Nephron (organoid): Measurements from ENCODE around the gene DDR2.

ENCODE experiments used
- H3K27ac Mint-ChIP-seq, 3 experiments: 2 replicates each; pipeline ENCODE4 v1.8.0; 2020; ENCODE audit warnings: mixed read lengths in 3 of 3, mild to moderate bottlenecking in 2 of 3, moderate library complexity in 1 of 3
- H3K27me3 Mint-ChIP-seq: 2 replicates; pipeline ENCODE4 v1.8.0; 2021; ENCODE audit warnings: low read depth, mild to moderate bottlenecking, moderate library complexity, mixed read lengths
- H3K36me3 Mint-ChIP-seq: 2 replicates; pipeline ENCODE4 v1.8.0; 2020; ENCODE audit warnings: low read depth, mixed read lengths
- H3K4me1 Mint-ChIP-seq: 2 replicates; pipeline ENCODE4 v1.8.0; 2020; ENCODE audit warnings: mixed read lengths
- H3K4me3 Mint-ChIP-seq, 3 experiments: 2 replicates each; pipeline ENCODE4 v1.8.0; 2020; ENCODE audit warnings: mild to moderate bottlenecking in 3 of 3, mixed read lengths in 3 of 3, moderate library complexity in 2 of 3
- H3K9me3 Mint-ChIP-seq: 2 replicates; pipeline ENCODE4 v1.8.0; 2020; ENCODE audit warnings: mixed read lengths
- TF ChIP-seq, protein P1 (sequence below), 3 experiments: fragments of 200-600 bp; sonication (generic); IDR thresholded peaks; one replicate each; pipeline ENCODE4 v1.5.0; 2021; ENCODE audit warnings: antibody characterized with exemption in 3 of 3; ENCODE audit not compliant: unreplicated experiment in 3 of 3

DDR2 gene

DNA sequence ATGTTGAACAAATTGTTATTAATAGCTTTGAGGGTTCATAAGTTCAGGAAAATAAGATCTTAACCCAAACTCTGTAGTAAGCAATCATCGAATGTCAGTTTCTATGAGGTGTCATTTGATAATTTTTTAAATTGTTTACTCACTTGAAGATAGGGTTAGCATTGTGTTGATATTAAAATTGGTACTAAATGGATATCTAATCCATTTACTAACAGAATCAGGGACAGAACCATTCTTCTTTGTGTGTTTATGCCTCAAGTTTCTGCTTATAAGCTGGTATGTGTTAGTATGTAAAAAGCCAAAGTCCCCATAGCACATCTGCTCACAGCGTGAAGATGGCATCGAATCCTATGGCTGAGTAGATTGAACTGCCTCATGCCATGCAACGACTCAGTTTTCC, 13.4 kb downstream of the DDR2 start:
- no peak overlapping the region for H3K4me3 Mint-ChIP-seq
- TF ChIP-seq, protein P1, sequence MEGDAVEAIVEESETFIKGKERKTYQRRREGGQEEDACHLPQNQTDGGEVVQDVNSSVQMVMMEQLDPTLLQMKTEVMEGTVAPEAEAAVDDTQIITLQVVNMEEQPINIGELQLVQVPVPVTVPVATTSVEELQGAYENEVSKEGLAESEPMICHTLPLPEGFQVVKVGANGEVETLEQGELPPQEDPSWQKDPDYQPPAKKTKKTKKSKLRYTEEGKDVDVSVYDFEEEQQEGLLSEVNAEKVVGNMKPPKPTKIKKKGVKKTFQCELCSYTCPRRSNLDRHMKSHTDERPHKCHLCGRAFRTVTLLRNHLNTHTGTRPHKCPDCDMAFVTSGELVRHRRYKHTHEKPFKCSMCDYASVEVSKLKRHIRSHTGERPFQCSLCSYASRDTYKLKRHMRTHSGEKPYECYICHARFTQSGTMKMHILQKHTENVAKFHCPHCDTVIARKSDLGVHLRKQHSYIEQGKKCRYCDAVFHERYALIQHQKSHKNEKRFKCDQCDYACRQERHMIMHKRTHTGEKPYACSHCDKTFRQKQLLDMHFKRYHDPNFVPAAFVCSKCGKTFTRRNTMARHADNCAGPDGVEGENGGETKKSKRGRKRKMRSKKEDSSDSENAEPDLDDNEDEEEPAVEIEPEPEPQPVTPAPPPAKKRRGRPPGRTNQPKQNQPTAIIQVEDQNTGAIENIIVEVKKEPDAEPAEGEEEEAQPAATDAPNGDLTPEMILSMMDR (IDR thresholded peaks at IDR 0.05; ENCODE audit: unreplicated experiment in 3 of 3), result no peak
- H3K27ac Mint-ChIP-seq, result no peak overlapping the region
- H3K36me3 Mint-ChIP-seq, result no peaks in the 10 kb centered on the region
- H3K9me3 Mint-ChIP-seq, result no peaks in the 10 kb centered on the region
- no peaks in the 10 kb centered on the region for H3K27me3 Mint-ChIP-seq
- H3K4me1 Mint-ChIP-seq, result peaks cover 8% of the 10 kb centered on the region

DNA sequence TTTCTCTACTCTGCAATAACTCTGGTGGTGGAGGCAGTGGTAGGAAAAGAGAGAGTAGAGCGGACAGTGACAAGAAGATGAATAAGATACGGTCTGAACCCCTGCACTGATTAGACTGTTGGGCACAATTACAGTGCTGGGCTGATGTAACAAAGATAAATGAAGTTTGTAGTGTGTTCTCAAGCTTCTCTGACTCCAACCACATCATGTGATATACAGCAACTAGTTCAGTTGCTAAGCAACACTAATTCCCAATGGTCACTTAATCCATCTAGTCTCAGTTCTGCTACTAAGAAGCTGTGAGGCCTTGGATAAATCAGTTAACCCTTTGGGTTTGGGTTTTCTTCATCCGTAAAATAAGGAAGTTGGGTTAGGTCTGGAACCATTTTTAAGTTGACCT, 17.3 kb downstream of the DDR2 start:
- no peaks in the 10 kb centered on the region for H3K9me3 Mint-ChIP-seq
- peaks cover 13% of the 10 kb centered on the region for H3K4me1 Mint-ChIP-seq
- no peak overlapping the region for H3K4me3 Mint-ChIP-seq
- peaks cover 7% of the 10 kb centered on the region for H3K36me3 Mint-ChIP-seq
- TF ChIP-seq, protein P1 (IDR thresholded peaks at IDR 0.05; ENCODE audit: unreplicated experiment in 3 of 3), result no peak
- H3K27ac Mint-ChIP-seq, result peak overlapping the region in 1 of 3 experiments; percentile 34
- no peaks in the 10 kb centered on the region for H3K27me3 Mint-ChIP-seq

DNA sequence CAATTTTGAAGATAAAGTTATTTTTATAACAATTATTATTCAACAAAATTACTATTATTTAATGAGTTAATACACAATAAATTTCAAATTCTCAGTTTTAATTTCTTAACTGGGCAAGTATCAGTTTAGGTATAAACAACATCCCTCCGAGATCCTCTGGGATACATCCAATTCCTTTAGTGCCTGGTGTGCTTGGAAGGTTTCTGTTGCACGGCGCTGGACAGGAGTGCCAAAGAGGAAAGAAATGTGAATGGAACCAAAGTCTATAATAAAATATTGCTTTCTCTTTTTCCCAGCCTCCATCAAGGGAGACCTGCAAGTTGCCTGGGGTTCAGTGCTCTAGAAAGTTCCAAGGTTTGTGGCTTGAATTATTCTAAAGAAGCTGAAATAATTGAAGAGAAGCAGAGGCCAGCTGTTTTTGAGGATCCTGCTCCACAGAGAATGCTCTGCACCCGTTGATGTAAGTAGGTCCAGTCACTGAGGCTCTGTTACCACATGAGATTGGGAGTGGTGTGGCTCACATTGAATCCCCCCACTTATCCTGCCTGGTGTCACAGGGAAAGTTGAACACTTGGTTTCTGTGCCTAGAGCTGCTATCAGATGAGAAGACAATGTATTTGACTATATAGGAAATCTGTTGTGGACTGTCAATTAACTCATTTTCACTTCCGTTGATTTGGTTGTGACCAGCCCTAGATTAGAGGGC, 22.8 kb downstream of the DDR2 start:
- H3K4me1 Mint-ChIP-seq, result peaks cover 20% of the 10 kb centered on the region
- H3K9me3 Mint-ChIP-seq, result no peaks in the 10 kb centered on the region
- peaks cover 39% of the 10 kb centered on the region for H3K36me3 Mint-ChIP-seq
- no peak overlapping the region for H3K4me3 Mint-ChIP-seq
- H3K27me3 Mint-ChIP-seq, result no peaks in the 10 kb centered on the region
- TF ChIP-seq, protein P1 (IDR thresholded peaks at IDR 0.05; ENCODE audit: unreplicated experiment in 3 of 3), result no peak
- no peak overlapping the region for H3K27ac Mint-ChIP-seq

DNA sequence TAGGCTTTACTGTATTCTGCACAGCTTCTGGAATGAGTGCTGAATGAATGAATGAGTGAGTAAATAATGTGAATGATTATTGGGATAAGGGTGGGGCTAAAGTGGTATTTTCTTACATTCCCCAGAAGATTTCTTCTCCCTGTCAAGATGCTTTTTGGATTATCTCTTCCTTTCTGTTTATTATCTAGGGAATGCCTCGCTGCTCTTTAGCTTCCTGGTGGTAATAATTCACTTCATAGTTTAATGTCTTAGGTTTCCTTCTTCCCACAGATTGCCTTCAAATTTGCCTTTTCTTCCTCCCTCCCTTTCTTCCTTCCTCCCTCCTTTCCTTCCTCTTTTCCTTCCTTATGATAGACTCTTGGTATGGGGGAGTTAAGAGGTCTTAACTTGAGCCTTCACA, 24.0 kb downstream of the DDR2 start:
- Mint-ChIP-seq H3K27me3 (no peaks in the 10 kb centered on the region), H3K4me1 (peaks cover 19% of the 10 kb centered on the region), H3K9me3 (no peaks in the 10 kb centered on the region), H3K4me3 (no peak overlapping the region), H3K27ac (peak overlapping the region in 1 of 3 experiments; percentile 39), H3K36me3 (peaks cover 41% of the 10 kb centered on the region)
- TF ChIP-seq, protein P1 (IDR thresholded peaks at IDR 0.05; ENCODE audit: unreplicated experiment in 3 of 3), result no peak

DNA sequence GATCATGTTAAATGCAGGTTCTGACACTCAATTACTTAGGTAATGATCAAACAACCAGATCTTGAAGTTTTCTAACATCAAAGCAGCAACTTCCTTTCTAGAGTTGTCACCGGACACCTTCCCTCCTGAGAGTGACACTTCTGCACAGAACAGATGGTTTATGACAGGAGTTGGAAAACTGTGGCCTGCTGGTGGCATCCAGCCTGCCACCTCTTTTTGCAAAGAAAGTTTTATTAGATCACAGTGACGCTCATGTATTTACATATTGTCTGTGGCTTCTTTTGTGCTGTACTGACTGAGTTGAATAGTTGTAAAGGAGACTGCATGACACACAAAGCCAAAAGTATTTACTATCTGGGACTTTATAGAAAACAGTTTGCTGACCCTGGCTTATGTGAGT, 28.3 kb downstream of the DDR2 start:
- peaks cover 26% of the 10 kb centered on the region for H3K4me1 Mint-ChIP-seq
- H3K27ac Mint-ChIP-seq, result no peak overlapping the region
- H3K27me3 Mint-ChIP-seq, result no peaks in the 10 kb centered on the region
- no peak overlapping the region for H3K4me3 Mint-ChIP-seq
- TF ChIP-seq, protein P1 (IDR thresholded peaks at IDR 0.05; ENCODE audit: unreplicated experiment in 3 of 3), result no peak
- H3K36me3 Mint-ChIP-seq, result peaks cover 36% of the 10 kb centered on the region
- H3K9me3 Mint-ChIP-seq, result no peaks in the 10 kb centered on the region

DNA sequence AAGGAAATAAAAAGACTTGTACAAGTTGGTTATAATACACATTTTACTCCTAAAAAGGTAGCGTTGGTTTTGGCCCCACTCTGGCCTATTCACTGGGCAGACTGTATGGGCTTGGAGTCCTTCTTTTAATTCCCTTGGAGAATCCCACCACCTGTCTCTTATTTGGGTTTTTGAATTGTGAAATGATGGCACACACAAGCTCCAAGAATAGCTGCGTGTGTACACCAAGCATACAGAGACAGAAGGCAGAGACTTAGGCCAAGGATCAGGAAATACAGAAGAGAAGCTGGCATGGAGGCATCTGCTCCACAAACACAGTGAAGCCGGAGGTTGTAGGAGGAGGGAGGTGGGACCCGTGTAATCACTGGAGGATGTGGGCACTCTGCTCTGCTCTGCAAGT, 29.1 kb downstream of the DDR2 start:
- TF ChIP-seq, protein P1 (IDR thresholded peaks at IDR 0.05; ENCODE audit: unreplicated experiment in 3 of 3), result no peak
- Mint-ChIP-seq H3K27me3 (no peaks in the 10 kb centered on the region), H3K4me1 (peaks cover 28% of the 10 kb centered on the region), H3K36me3 (peaks cover 31% of the 10 kb centered on the region), H3K9me3 (no peaks in the 10 kb centered on the region), H3K27ac (no peak overlapping the region), H3K4me3 (no peak overlapping the region)
